ENCODE results near the gene RABL6.

Gene RABL6

DNA sequence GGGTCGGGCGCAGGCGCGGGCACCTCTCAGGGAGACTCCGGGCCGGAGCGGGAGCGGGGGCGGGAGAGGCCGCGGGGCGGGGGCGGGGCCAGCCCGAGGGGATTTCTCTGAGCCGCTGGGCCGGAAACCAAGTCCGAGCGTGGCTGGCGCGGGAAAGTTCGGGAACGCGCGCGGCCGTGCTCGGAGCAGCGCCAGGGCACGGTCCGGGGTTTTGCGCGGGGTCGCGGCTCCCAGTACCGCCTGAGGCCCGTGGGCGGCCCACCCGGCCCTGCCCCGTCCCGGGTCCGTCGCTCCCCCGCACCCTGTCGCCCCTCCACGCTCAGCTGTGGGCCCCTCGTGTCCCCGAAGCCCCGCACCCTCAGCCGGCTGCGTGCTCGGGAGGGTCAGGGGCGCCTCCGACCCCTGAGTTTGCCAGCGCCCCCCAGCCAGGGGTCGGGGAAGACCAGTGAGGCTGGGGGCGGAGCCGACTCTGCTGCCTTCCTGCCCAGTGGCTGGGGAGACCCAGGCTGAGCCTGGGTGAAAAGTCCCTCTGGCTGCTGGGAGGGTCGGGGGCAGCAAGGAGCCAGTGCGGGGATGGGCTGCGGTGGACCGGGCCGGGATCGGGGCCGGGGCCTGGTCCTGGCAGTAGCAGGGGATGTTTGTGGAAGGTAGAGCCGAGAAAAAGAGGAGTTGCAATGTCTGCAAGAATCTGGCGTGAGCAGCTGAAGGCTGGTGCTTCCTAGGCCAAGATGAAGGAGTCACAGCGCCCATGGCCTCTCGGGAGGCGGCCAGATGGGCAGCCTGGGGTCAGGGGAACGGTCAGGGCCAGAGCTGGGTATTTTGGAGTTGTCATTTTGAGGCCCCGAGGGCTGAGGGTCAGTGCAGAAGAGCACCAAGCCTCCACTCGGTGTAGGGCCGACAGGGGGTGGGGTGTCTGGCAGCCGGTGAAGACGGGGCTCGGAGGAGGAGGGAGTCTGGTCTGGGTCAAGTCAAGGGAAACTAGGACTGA, 79.2 kb downstream of the RABL6 start:
- DNase-seq: no peak

DNA sequence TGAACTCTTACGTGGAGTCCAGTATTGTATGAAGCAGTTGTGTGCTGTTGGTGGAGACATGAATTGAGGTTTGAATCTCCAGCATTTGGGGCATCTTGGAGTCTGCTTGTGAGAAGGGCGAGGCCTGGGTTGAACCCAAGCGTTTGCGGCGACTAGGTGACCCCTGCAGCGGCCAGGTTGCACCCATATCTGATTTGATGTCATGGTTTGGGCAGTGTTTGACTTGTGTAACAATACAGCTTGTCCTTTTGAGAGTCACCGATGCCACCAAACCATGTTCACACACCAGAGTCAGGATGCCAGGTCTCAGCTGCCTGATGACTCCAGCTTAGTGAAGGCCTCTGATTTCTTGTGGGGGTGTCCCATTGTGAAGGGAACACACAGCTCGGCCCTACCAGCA, 80.7 kb downstream of the RABL6 start:
- no peak for DNase-seq

DNA sequence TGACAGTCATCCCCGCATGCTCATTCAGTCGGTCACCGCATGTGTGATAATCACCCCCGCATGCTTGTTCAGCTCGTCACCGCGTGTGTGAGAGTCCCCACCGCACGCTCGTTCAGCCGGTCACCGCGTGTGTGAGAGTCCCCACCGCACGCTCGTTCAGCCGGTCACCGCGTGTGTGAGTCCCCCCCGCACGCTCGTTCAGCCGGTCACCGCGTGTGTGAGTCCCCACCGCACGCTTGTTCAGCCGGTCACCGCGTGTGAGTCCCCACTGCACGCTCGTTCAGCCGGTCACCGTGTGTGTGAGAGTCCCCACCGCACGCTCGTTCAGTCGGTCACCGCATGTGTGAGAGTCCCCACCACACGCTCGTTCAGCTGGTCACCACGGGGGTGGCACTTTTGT, 82.1 kb downstream of the RABL6 start:
- no peak for DNase-seq

DNA sequence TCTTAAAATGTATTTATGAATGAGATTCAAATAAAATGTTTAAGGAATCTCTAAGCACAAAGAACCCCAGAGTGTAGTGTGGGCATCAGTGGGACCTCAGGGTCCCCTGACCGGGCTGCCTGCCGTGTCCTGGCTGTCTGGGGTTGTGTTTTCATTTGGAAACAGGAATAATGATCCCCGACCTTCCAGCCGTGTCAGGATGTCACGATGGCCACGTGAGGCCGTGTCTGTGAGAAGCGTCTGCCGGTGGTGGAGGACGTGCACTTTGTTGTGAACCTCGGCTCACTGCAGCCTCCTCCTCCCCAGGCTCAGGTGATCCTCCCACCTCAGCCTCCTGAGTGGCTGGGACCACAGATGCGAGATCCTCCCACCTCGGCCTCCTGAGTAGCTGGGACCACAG, 82.9 kb downstream of the RABL6 start:
- no peak for DNase-seq

Measured in NCI-H1417 treated with DMSO at 0.1 percent for 48 hours (cell line).